ENCODE measurements around the gene CA5A. TPM values are rescaled to one million over a fixed set of nuclear protein-coding genes. Genes with fewer than 3 reads are reported as not detected.
"Not testable (repeated sequence)": the region's sequence is repeated elsewhere in the genome, so short reads cannot be mapped to it uniquely, and the experiment has no call there.

The CA5A gene
- total RNA-seq, 1 donor from 2014 or later, result not detected

- ATAC-seq; intact Hi-C loops (cut with DNase I); DNase-seq (ENCODE audit: missing footprints): not testable (repeated sequence)
These were observed 74.8 kb downstream of the CA5A start for GRCh38 chr16:87861300-87862099.

DNA sequence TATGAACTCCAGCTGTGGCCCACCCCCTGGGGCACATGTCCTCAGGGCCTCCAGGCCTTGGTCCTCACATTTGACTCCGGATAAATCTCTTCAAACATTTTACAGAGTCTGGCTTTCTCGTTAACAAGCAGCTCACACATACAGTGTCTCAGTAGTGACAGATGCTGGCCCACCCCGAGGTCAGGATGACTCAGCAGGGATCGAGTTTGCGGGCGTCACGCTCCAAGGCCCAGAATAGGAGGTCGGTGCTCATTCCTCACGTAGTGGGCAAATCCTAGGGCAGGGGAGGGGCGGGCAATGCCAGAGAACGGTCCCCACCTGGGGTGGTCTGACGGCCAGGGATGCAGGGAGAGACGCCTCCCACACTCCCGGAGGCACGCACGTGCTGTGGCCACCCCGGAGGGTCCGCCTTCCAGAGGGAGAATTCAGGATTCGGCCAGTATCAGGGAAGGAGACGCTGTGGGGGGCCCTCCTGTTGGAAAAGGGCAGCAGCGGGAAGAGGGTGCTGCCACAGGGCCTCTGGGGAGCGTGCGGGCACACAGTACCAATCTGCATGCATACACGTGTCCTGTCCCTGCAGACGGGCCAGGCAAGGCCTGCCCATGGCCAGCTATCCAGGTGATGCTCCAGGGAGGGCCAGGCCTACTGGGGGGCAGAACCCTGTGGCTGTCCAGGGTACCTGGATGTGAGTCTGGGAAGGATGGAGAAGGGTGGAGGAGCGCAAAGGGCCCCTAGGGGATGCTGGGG lies 75.6 kb downstream of the CA5A start:
- DNase-seq (ENCODE audit: missing footprints), result peak; percentile 70
- intact Hi-C loops (cut with DNase I), result no loop called here
- ATAC-seq, result peak; percentile 43

DNA sequence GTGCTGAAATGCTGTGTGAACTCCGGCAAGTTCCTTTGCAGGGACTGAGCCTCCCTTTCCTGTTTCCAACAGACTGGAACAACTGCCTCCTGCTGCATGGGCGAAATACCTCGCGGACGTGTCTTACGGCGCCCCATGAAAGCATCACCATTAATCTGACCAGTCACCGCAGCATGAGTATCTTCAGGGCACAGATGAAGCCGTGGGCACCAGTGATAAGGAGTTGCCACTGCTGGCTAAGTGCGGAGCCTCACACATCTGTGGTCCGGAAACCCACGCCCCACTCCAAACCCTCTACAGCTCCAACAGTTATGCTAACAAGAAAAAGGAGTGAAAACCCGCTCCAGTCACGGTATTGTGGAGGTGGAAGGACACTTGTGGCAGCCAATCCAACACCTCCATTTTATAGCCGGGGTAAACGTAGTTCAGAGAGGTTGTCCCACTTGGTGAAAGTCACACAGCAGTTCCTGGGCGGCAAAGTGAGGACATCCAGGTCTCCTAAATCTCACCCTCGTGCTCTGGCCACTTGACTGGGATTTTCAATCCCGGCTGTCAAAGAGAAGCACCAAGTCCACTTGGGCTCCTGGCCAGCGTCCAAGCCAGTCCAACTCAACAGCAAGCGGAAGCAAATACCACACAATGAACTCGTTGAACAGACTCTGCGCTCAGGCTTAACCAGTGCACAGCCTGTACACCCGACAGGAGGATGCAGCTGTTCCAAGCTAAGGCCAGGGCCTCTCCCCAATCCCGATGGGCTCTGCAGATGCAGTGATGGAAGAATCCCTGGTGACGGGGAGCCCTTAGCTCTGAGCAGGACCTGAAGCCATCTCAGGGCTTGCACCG lies 78.0 kb downstream of the CA5A start:
- intact Hi-C loops (cut with DNase I), result not testable (repeated sequence)
- DNase-seq (ENCODE audit: missing footprints), result peak; percentile 82
- peak; percentile 45 for ATAC-seq

DNA sequence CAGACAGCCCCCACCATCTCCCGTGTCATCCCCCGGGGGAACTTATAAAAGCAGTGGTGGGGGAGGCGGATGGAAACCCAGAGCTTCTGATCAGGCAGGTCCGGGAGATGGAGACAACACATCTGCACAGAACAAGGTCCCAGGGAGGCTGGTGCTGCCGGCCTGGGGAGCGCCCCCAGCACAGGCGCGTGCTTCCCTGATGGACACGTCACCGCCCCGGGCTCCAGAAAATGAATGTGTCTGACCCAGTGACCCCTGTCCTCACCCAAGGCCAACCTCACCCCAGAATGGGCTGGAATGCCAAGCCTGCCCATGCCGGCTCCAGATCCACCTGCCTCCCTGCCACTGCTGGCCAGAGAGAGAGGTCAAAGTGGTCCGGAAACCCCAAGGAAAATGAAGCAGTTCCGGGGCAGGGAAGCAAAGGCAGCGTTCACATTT lies 79.5 kb downstream of the CA5A start:
- no peak for DNase-seq (ENCODE audit: missing footprints)
- intact Hi-C loops (cut with DNase I), result no loop called here
- ATAC-seq, result no peak

DNA sequence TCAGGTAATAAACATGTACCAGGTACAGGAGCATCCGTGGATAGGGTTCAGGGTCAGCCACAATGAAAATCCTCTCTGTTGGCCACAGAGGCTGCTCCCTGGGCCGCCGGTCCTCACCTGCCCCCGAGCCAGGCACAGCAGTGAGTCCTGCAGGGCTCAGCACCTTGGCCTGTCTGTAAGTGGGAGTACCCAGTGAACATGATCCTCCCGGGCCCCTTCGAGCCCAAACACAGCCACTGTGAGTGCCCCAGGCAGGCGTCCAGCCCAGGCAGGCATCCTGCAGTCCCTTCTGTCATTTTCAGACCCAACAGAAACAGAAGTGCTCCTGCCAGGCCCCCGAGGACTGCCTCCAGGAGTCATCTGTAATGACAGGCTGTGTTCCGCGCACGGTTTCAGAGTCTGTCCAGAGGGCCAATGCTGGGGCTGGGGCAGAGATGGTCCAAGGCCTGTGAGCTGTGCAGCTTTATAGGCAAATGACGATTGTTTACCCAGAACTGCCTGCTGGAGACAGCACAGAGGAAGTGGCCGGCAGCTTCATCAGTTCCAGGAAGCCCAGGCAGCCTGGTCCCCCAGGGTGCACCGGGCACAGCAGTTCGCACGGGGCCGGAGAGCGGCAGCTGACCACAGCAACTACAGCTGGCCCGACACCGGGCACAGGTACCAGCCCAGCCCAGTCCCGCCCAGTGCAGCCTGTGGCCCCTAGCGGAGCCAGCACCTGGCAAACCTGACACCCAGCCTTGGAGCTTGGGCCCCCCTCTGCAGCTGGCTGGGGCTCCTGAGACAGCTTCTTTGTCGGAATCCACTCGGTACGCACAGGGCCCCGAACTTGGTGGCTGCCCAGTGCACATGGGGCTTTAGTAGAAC lies 80.2 kb downstream of the CA5A start:
- peak; percentile 24 for ATAC-seq
- intact Hi-C loops (cut with DNase I), result no loop called here
- DNase-seq (ENCODE audit: missing footprints), result peak; percentile 91

DNA sequence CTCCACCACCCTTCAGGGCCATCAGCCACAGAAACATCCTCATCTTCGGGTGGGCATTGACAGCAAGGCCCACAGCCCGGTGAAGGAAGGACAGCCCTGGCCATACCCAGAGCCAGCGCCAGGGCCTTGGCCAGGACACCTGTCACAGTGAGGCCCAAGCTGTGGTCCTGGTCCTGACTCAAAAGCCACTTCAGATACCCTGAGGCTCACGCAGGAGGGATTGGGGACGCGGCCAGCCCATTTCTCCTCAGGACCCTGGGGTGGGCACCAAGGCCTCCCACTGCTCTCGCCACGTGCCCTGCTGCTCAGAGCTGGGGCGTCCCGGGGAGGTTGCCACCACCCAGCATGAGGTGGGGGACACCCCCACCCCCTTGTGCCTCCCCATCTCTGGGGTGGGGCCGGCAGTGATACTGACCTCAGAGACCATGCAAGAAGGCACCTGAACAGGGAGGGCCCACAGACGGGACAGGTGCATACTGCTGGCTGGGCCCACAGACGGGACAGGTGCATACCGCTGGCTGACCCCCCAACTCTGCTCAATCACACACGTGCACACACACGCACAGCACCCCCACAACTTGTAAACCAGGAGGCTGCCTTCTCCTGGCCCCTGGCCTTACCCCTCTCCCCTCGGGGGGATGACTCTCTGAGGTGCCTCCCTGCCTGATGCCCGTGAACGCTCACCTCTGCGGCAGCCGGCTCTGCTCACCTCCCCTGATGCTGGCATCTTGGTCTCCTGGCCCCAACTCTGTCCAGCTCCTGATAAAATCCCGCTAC lies 81.2 kb downstream of the CA5A start:
- intact Hi-C loops (cut with DNase I), result loop anchor here (5.0 kb wide), 1 partner anchor 78 kb away; no protein-coding TSS in a partner anchor
- DNase-seq (ENCODE audit: missing footprints) (no peak), ATAC-seq (no peak)

- intact Hi-C loops (cut with DNase I), result loop anchor here (5.0 kb wide), 1 partner anchor 77 kb away; no protein-coding TSS in a partner anchor
- ATAC-seq, result no peak
- no peak for DNase-seq (ENCODE audit: missing footprints)
These were observed 82.0 kb downstream of the CA5A start for GRCh38 chr16:87854053-87854906.

DNA sequence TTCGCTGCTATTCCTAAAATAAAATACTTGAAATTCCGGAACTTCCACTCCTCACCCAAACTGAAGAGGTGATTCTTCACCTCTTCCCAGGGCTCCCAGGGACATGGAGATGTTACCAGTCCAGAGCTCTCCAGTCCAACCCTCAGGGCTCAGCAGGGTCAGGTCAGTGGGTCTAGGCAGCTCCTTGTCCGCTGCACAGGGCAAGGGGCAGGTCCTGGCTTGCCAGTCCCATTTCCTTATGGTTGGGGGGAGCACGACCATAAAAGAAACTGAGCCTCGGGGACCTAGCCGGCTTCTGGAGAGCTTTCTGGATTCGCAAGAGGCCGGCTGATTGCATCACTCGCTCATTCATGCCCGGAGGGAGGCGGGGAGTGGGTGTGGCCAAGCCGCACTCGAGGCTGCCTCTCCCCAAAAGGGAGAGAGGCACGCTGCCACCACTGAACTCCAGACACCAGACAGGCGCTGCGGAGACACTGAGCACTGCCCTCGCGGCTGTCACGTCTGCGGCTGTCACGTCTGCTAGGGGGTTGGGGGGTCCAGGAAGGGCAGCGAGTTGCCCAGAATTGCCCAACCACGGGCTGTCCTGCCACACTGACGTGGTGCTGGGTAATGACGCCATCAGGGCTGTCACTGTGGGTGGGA lies 82.8 kb downstream of the CA5A start:
- intact Hi-C loops (cut with DNase I), result loop anchor here (5.0 kb wide), 1 partner anchor 76 kb away; no protein-coding TSS in a partner anchor
- ATAC-seq, result peak; percentile 90
- peak; percentile 96 for DNase-seq (ENCODE audit: missing footprints)

GRCh38 chr16:87851601-87852000 lies 84.7 kb downstream of the CA5A start:
- no peak for ATAC-seq
- intact Hi-C loops (cut with DNase I), result loop anchor here (2.0 to 5.0 kb wide), 2 partner anchors 19 to 74 kb away; no protein-coding TSS in a partner anchor
- no peak for DNase-seq (ENCODE audit: missing footprints)

GRCh38 chr16:87851141-87851587 lies 85.2 kb downstream of the CA5A start:
- intact Hi-C loops (cut with DNase I), result loop anchor here (2.0 to 5.0 kb wide), 2 partner anchors 20 to 74 kb away; no protein-coding TSS in a partner anchor
- ATAC-seq (no peak), DNase-seq (ENCODE audit: missing footprints) (no peak)

DNA sequence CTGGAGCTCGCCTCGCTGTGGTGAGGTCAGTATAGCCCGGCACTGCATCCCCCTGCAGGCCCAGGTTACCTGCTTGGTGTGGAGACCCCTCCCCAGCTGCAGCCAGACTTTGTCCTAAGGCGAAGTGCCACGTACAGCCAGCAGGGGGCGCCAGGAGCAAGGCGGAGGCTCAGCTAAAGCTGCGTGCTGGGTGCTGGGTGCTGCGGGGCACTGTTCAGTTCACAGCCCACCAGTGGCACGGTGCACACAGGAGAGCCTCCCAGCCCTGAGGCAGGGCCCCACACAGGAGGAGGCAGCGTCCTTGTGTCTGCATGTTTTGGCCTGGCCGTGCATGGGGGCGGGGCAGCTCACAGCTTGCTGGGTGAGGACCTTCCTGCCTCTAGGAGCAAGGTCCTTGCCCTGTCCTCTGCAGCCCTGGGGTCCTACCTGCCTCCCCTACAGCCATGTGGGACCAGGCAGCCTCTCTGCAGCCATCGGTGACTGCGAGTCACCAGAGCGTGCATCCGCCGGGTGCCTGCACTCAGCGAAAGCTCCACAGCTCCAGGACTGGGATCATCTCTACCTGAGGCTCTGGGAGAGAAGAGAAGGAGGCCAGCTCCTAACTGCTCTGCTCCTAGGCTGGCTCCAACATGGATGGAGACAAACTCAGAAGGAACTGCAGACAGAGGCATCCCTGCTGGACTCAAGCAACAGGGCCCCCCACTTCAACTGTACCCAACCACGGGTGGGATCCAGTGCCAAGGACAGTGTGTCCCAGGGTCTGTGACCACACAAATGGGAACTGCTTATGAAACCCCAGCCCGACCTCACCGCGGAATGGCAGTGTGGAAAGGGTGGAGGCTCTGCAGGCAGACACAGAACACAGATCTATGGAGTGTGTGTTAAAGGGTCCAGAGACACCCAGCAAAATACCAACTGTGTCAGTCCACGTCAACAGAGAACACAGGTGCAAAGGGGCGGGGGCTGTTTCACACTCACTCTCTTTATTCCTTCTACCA lies 86.0 kb downstream of the CA5A start:
- intact Hi-C loops (cut with DNase I), result loop anchor here (2.0 to 5.0 kb wide), 2 partner anchors 20 to 73 kb away; no protein-coding TSS in a partner anchor
- DNase-seq (ENCODE audit: missing footprints) (peak; percentile 86), ATAC-seq (no peak)

DNA sequence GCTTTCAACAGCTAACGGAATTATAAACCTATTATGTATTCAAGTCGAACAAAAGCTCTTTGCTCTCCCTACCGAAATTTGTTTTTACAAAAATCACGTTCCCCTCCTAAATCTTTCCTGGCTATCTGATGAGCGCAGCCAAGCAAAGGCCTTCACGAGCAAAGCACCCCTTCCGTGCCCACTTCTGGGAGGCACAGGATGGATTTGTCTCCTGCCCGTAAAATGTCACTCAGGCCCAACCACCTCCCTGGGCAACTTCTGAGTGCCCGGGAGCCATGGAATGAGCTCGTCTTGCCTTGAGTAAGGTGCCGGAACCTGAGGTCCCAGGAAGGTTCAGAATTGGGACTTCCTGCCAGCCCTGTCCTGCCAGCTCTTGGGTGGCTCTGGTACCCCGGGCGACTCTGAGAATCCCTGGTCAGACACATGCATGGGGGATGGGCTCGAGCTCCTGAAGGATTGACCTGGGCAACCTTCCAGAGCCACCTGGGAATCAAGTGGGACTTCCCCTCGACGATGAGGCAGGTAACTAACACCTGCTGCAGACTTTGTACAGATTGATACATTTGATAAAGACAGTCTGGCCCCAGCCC lies 86.8 kb downstream of the CA5A start:
- ATAC-seq (no peak), DNase-seq (ENCODE audit: missing footprints) (no peak)
- intact Hi-C loops (cut with DNase I), result loop anchor here (2.0 to 5.0 kb wide), 2 partner anchors 21 to 72 kb away; no protein-coding TSS in a partner anchor

DNA sequence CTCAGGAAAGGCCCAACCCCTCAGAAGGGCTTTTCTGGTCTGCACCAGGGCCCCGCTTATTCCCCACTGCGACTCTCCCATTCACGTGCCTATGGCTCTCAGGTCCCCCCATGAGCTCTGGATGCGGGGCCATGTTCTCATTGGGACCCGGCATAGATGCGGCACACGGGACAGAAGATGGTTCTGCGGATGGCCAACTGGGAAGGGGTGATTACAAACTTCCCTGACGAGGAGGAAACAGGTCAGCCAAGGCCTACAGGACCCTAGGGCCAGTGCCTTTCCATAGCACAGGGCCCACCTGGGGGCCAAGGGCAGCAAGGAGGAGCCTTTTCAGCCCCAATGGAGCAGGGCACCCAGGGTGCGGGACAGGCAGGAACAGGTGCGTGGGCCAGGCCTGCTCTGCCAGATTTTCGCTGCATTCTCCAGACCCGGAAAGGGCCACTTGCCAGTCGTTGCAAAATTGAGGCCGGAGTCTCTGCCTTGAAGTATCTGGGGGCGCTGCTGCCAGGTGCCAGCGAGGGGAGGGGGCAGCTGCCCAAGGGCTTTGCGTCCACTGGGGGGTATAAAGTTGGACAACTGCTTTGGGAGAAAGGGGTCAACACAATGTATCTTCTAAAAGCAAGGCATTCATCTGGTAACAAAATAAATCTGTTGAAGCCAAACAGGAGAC lies 87.5 kb downstream of the CA5A start:
- DNase-seq (ENCODE audit: missing footprints) (no peak), ATAC-seq (no peak)
- intact Hi-C loops (cut with DNase I), result no loop called here

All from Right ventricle myocardium inferior (tissue), 1 donor.